HepG2 (cell line): ENCODE results near the gene ISLR. TPM values are rescaled to one million over a fixed set of nuclear protein-coding genes. Genes with fewer than 3 reads are reported as not detected.

Experiments used
- BRD4 ChIP-seq: sonication (generic); formaldehyde crosslinking; IDR thresholded peaks from 2 replicates; pipeline ENCODE4 v1.4.0; 2020; ENCODE audit warnings: missing genetic modification reagents
- FOXK1 ChIP-seq: sonication (generic); formaldehyde crosslinking; IDR thresholded peaks from 2 replicates; pipeline ENCODE4 v1.4.0; 2020; ENCODE audit warnings: low read depth, missing genetic modification reagents, borderline replicate concordance
- HMGXB3 ChIP-seq: sonication (generic); formaldehyde crosslinking; IDR thresholded peaks from 2 replicates; pipeline ENCODE4 v1.4.0; 2020; ENCODE audit warnings: missing genetic modification reagents, borderline replicate concordance
- NCOA2 ChIP-seq: sonication (generic); formaldehyde crosslinking; IDR thresholded peaks from 2 replicates; pipeline ENCODE4 v1.8.0; 2022; ENCODE audit warnings: inconsistent platforms
- PHF21A ChIP-seq: sonication (generic); formaldehyde crosslinking; IDR thresholded peaks from 2 replicates; pipeline ENCODE4 v1.5.0; 2020; ENCODE audit warnings: mild to moderate bottlenecking, missing genetic modification reagents
- POLR2AphosphoS2 ChIP-seq: IDR thresholded peaks from 2 replicates; pipeline ENCODE4 v1.6.1; 2011; ENCODE audit warnings: low read depth, low read length, improper control_type of control experiment
- RFX1 ChIP-seq: fragments of 450-650 bp; IDR thresholded peaks from 2 replicates; pipeline ENCODE4 v1.6.1; 2017
- SKIL ChIP-seq: sonication (generic); formaldehyde crosslinking; IDR thresholded peaks from 2 replicates; pipeline ENCODE4 v1.8.0; 2022; ENCODE audit warnings: missing genetic modification reagents, mild to moderate bottlenecking, moderate library complexity, borderline replicate concordance
- ZBTB46 ChIP-seq: sonication (generic); formaldehyde crosslinking; IDR thresholded peaks from 2 replicates; pipeline ENCODE4 v1.4.0; 2020; ENCODE audit warnings: mild to moderate bottlenecking, missing genetic modification reagents, borderline replicate concordance
- ZFP36 ChIP-seq: fragments of 150-350 bp; IDR thresholded peaks from 2 replicates; pipeline ENCODE4 v1.6.1; 2018; ENCODE audit warnings: borderline replicate concordance, low read length, low read depth; ENCODE audit not compliant: partially characterized antibody
- ZNF12 ChIP-seq: sonication (generic); formaldehyde crosslinking; IDR thresholded peaks from 2 replicates; pipeline ENCODE4 v1.5.0; 2020; ENCODE audit warnings: missing genetic modification reagents
- ZNF317 ChIP-seq: sonication (generic); formaldehyde crosslinking; IDR thresholded peaks from 2 replicates; pipeline ENCODE4 v1.5.0; 2020; ENCODE audit warnings: mild to moderate bottlenecking, missing genetic modification reagents
- ZNF331 ChIP-seq: sonication (generic); formaldehyde crosslinking; IDR thresholded peaks from 2 replicates; pipeline ENCODE4 v1.4.0; 2020; ENCODE audit warnings: missing genetic modification reagents
- ZNF597 ChIP-seq: sonication (generic); formaldehyde crosslinking; IDR thresholded peaks from 2 replicates; pipeline ENCODE4 v1.5.0; 2020; ENCODE audit warnings: missing genetic modification reagents
- ZNF639 ChIP-seq: conservative IDR thresholded peaks from 2 replicates; pipeline ENCODE4 v1.6.1; 2018; ENCODE audit warnings: missing genetic modification reagents
- ZNF703 ChIP-seq: sonication (generic); formaldehyde crosslinking; IDR thresholded peaks from 2 replicates; pipeline ENCODE4 v1.5.1; 2020; ENCODE audit warnings: missing genetic modification reagents, mild to moderate bottlenecking, moderate library complexity, borderline replicate concordance
- polyA plus RNA-seq, 8 experiments: library from polyadenylated mRNA; depleted of rRNA in 3 of 8; stranded (reverse) in 7 of 8; unstranded in 1 of 8; fragments of >200 nt; fragmentation: Illumina TruSeq in 4 of 8; extraction: Trizol in 4 of 8; gene quantifications; 2 replicates each; pipeline versions ENCODE4 v1.2.1 to v1.2.3, GENCODE V29; 2011 to 2016; ENCODE audit warnings: low read depth in 4 of 8, missing spikeins in 1 of 8, mixed read lengths in 1 of 8; ENCODE audit not compliant: insufficient read depth in 1 of 8
- total RNA-seq, 5 experiments: library from RNA; depleted of rRNA; stranded (reverse); fragments of >200 nt; fragmentation: Illumina TruSeq; extraction: Trizol; gene quantifications; 2 replicates each; pipeline ENCODE4 v1.2.3, GENCODE V29; 2016; ENCODE audit warnings: low read depth in 1 of 5
- TF ChIP-seq, protein P1 (sequence below): sonication (generic); formaldehyde crosslinking; IDR thresholded peaks from 2 replicates; pipeline ENCODE4 v1.8.0; 2022; ENCODE audit warnings: mild to moderate bottlenecking, missing genetic modification reagents, borderline replicate concordance

Gene ISLR
- total and polyA plus RNA-seq, 2 of the 13 experiments (the other 11 are each of a cell fraction or from before 2014, with no cell fraction given): not detected

DNA sequence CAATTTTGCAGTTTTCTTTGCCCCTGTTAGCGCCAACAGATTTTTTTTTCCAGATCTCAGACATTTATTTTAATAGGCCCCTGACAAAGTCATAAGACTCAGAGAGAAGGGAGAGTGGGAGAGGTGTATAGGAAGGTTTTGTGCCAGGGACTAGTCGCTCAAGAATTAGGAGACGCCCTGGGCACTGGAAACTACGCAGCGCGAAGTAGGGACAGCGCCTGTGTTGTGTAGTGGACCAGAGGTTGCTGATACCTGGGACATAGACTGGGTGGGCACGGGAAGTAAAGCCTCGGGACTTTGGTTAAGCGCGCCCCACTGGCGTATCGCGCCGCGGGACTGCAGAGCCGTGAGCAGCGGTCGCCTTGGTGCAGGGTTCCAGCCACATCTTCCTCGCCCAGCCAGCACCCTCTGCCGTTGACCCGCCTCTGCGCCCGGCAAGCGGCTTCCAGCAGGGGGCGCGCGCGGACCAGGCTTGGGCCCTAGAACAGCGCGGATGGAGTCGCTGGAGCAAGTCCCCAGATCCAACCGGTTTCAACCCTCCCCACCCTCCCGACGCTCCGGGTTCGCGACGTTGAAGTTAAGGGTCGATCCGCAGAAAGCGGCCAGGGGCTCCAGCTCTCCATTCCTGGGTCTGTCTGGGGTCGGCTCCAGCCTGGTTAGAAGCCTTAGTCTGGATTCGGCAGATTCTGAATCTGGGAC, 46.1 kb upstream of the ISLR start (continued):
- TF ChIP-seq ZNF597 (CRISPR knock-in tag) (0 out of 2 replicates have a peak, but pooled peaks have one; percentile 55), ZNF703 (CRISPR knock-in tag) (no peak), RFX1 (no peak), ZNF331 (CRISPR knock-in tag) (0 out of 2 replicates have a peak, but pooled peaks have one; percentile 55), NCOA2 (CRISPR knock-in tag) (no peak), ZNF12 (CRISPR knock-in tag) (no peak), PHF21A (CRISPR knock-in tag) (no peak), HMGXB3 (CRISPR knock-in tag) (no peak), ZNF317 (CRISPR knock-in tag) (no peak), SKIL (CRISPR knock-in tag) (no peak), ZNF639 (CRISPR knock-in tag) (no peak), BRD4 (CRISPR knock-in tag) (no peak), FOXK1 (CRISPR knock-in tag) (no peak), ZFP36 (no peak), POLR2AphosphoS2 (no peak), ZBTB46 (no peak)
- TF ChIP-seq, protein P1, sequence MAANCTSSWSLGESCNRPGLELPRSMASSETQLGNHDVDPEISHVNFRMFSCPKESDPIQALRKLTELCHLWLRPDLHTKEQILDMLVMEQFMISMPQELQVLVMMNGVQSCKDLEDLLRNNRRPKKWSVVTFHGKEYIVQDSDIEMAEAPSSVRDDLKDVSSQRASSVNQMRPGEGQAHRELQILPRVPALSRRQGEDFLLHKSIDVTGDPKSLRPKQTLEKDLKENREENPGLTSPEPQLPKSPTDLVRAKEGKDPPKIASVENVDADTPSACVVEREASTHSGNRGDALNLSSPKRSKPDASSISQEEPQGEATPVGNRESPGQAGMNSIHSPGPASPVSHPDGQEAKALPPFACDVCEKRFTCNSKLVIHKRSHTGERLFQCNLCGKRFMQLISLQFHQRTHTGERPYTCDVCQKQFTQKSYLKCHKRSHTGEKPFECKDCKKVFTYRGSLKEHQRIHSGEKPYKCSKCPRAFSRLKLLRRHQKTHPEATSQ (CRISPR knock-in tag): no peak
